ENCODE results near the gene KRT32. TPM values are rescaled to one million over a fixed set of nuclear protein-coding genes. Genes with fewer than 3 reads are reported as not detected.
"Not testable (repeated sequence)": the region's sequence is repeated elsewhere in the genome, so short reads cannot be mapped to it uniquely, and the experiment has no call there.

KRT32 gene
- total RNA-seq, 1 donor from 2014 or later, result 0.27 TPM

DNA sequence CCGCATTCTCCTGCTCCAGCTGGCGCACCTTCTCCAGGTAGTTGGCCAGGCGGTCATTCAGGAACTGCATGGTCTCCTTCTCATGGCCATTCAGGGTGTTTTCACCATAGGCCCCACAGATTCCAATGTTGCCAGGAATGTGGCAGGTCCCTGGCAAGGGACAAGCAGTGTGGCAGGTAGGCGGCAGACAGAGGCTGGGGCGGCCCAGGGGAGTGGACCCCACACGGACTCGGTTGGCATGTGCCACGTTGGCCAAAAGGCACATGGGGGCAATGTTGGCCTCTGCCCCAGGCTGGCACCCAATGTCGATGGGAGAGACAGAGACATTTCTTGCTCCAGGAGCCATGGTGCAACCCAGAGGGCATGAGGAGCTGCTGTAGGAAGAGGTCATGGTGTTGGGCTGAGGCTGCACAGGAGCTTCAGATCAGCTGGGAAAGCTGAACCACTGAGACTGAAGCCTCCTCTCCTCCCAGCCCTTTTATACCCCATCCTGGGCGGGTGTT is 26.6 kb downstream of the KRT32 start, which contains the start of gene KRT38:
Gene KRT38, minus strand, starts transcription at position 453 of the 503 bp plus-strand sequence. Its CDS starts 62 bp downstream, at position 391.
- intact Hi-C loops (cut with DNase I), result no loop called here
- DNase-seq (ENCODE audit: low spot score), result no peak

GRCh38 chr17:41439375-41439774 is 27.8 kb downstream of the KRT32 start:
- intact Hi-C loops (cut with DNase I), result no loop called here
- no peak for DNase-seq (ENCODE audit: low spot score)

GRCh38 chr17:41437769-41438168 is 29.4 kb downstream of the KRT32 start:
- intact Hi-C loops (cut with DNase I), result no loop called here
- DNase-seq (ENCODE audit: low spot score), result no peak

- intact Hi-C loops (cut with DNase I), result no loop called here
- DNase-seq (ENCODE audit: low spot score), result no peak
Observed at GRCh38 chr17:41437254-41437653, 29.9 kb downstream of the KRT32 start.

- no peak for DNase-seq (ENCODE audit: low spot score)
- intact Hi-C loops (cut with DNase I), result no loop called here
Observed at GRCh38 chr17:41434415-41434814, 32.8 kb downstream of the KRT32 start.

- DNase-seq (ENCODE audit: low spot score), result no peak
- intact Hi-C loops (cut with DNase I), result no loop called here
Observed at GRCh38 chr17:41434005-41434404, 33.2 kb downstream of the KRT32 start.

GRCh38 chr17:41433586-41433985 is 33.6 kb downstream of the KRT32 start:
- intact Hi-C loops (cut with DNase I), result no loop called here

GRCh38 chr17:41430376-41430775 is 36.8 kb downstream of the KRT32 start:
- intact Hi-C loops (cut with DNase I), result not testable (repeated sequence)

More at GRCh38 chr17:41433586-41433985, 33.6 kb downstream of the KRT32 start:
- no peak for DNase-seq (ENCODE audit: low spot score)

DNA sequence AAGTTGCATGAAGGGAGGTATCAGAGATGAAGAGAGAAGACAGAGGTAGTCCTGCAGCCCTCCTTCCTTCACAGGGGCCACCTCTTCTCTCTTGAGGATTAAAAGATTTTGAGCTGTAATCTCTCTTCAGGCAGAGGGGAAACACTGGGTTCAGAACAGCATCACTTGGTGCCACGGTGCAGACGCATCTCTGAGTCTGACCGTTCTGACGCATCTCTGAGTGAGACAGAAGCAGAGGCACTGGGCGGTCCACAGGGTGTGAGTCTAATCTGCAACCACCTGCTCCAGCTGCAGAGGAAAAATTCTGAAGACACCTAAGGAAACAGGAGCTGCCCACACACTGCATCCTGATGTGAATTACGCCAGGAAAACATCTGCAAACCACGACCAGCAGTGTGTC is 37.5 kb downstream of the KRT32 start:
- intact Hi-C loops (cut with DNase I), result no loop called here
- no peak for DNase-seq (ENCODE audit: low spot score)

More at GRCh38 chr17:41430376-41430775, 36.8 kb downstream of the KRT32 start:
- not testable (repeated sequence) for DNase-seq (ENCODE audit: low spot score)

DNA sequence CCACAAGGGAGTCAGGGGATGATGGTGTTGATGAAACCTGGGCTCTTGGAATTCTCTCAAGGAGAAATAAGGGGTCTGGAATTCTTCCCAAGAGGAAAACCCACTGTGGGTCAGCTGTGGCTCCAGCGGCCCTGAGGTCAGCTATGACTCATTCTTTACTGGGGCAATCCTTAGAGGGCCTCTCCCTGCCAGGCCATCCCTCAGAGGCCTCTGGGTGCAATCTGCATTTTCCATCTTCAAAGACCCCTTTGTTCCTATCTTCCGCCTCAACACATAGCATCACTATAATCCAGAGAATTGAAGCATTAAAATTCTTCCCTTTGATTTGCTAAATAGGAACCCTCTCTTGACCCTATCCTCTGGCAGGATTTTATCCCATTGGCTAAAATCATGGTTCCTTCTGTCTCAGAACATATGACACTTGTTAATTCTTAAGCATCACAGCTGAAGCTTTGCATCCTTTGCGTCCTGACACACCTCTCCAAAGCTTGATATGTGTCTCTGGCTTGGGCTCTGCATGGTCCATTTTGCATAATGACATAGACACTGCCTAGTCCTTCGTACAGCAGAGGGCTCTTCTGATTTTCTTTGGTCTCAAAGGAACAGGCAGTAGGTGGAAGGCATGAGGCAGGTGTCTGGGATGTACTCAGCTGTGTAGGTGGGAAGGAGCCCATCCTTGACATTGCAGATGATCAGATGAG is 38.4 kb downstream of the KRT32 start:
- intact Hi-C loops (cut with DNase I), result no loop called here
- DNase-seq (ENCODE audit: low spot score), result no peak

DNA sequence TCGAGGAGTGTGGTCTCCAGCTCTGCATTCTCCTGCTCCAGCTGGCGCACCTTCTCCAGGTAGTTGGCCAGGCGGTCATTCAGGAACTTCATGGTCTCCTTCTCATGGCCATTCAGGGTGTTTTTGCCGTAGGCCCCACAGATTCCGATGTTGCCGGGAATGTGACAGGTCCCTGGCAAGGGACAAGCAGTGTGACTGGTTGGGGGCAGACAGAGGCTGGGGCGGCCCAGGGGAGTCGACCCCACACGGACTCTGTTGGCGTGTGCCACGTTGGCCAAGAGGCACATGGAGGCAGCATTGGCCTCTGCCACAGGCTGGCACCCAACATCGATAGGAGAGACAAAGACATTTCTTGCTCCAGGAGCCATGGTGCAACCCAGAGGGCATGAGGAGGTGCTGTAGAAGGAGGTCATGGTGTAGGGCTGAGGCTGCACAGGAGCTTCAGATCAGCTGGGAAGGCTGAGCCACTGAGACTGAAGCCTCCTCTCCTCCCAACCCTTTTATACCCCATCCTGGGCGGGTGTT is 43.0 kb downstream of the KRT32 start, which contains the start of gene KRT37:
Gene KRT37, minus strand, starts transcription at position 475 of the 525 bp plus-strand sequence. Its CDS starts 62 bp downstream, at position 413.
- intact Hi-C loops (cut with DNase I), result no loop called here

GRCh38 chr17:41422586-41422985 is 44.6 kb downstream of the KRT32 start:
- intact Hi-C loops (cut with DNase I); DNase-seq (ENCODE audit: low spot score): not testable (repeated sequence)

More for the DNA sequence above, 43.0 kb downstream of the KRT32 start, which contains the start of gene KRT37:
- no peak for DNase-seq (ENCODE audit: low spot score)

- no peak for DNase-seq (ENCODE audit: low spot score)
- intact Hi-C loops (cut with DNase I), result no loop called here
Observed at GRCh38 chr17:41421617-41422016, 45.6 kb downstream of the KRT32 start.

- intact Hi-C loops (cut with DNase I), result no loop called here
- DNase-seq (ENCODE audit: low spot score), result no peak
Observed at GRCh38 chr17:41421116-41421515, 46.1 kb downstream of the KRT32 start.

DNA sequence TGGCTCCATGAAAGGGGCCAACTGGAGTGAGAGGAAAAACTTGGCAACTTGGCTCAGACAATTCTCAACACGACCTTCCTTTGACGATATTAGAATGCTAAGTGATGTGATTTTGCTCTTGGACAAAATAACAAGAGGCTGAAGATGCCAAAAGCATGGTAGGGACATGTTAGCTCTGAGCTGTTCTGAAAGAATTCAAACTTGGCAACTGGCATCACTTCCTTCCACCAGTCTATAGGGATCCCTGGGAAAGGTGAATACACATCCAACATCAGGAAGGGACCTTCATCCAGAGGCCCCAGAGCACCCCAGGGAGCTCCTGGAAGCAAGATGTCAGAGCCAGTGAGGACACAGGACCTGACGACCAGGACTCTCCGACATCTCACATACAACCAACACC is 47.1 kb downstream of the KRT32 start:
- intact Hi-C loops (cut with DNase I), result no loop called here
- DNase-seq (ENCODE audit: low spot score), result no peak

GRCh38 chr17:41419716-41420115 is 47.5 kb downstream of the KRT32 start:
- no peak for DNase-seq (ENCODE audit: low spot score)
- intact Hi-C loops (cut with DNase I), result no loop called here

DNA sequence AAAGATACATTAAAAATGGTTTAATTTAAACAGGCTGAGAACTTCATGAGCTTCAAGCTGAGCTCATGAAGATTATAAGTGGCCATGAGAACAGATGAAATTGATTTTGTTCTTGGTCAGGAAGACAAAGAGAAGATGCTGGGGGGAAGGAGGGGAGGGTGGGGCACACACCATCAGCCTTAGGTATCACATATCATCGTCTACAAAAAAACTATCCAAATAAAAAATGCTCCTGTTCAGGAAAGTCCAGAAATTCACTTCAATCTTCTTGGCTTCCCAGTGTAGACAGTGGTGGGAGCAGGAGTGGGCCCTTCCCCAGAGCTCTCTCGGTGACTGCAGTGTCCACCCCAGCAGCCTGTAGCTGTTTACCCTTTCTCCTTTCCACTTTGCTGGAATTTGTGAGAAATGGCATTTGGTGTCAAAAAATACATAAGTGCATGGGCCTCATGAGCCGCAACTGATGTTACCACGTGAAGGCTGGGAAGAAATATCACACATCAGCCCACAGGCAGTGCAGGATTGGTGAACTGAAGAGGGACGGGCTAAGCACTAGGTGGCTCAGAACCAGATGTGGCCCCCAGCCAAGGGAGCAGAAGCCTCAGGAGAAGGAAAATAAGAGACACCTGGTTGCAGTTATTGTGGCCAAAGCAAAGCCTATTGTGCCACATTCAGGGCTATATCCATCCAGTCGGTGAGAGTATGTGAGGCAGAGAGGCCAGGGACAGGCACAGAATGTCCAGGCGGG is 48.9 kb downstream of the KRT32 start:
- intact Hi-C loops (cut with DNase I), result no loop called here
- DNase-seq (ENCODE audit: low spot score), result no peak

GRCh38 chr17:41417576-41418015 is 49.6 kb downstream of the KRT32 start:
- intact Hi-C loops (cut with DNase I), result no loop called here
- DNase-seq (ENCODE audit: low spot score), result no peak

GRCh38 chr17:41417127-41417526 is 50.1 kb downstream of the KRT32 start:
- intact Hi-C loops (cut with DNase I), result no loop called here

GRCh38 chr17:41416479-41416878 is 50.7 kb downstream of the KRT32 start:
- intact Hi-C loops (cut with DNase I), result no loop called here
- no peak for DNase-seq (ENCODE audit: low spot score)

More at GRCh38 chr17:41417127-41417526, 50.1 kb downstream of the KRT32 start:
- DNase-seq (ENCODE audit: low spot score), result no peak

Measured in cardiac septum (tissue), 1 donor.